H9 (cell line): Measurements from ENCODE around the gene BPIFB4. TPM values are rescaled to one million over a fixed set of nuclear protein-coding genes. Genes with fewer than 3 reads are reported as not detected.

Experiments
- DNase-seq: peaks from one replicate; pipeline ENCODE4 v3.0.0-alpha.2; 2017
- H2AFZ ChIP-seq: one replicate; pipeline ENCODE4 v1.6.1; 2013; ENCODE audit warnings: mild to moderate bottlenecking, low read length, control low read depth, moderate library complexity
- H2AK5ac ChIP-seq: 2 replicates; pipeline ENCODE4 v1.6.1; 2013; ENCODE audit warnings: low read length, control low read depth, mixed read lengths; ENCODE audit not compliant: insufficient read length
- H2BK120ac ChIP-seq: one replicate; pipeline ENCODE4 v1.6.1; 2013; ENCODE audit warnings: low read depth, mild to moderate bottlenecking, low read length, control low read depth, inconsistent platforms; ENCODE audit not compliant: poor library complexity, severe bottlenecking
- H2BK12ac ChIP-seq: 2 replicates; pipeline ENCODE4 v1.6.1; 2013; ENCODE audit warnings: low read length, control low read depth, mixed read lengths, low read depth; ENCODE audit not compliant: insufficient read length
- H2BK15ac ChIP-seq: 2 replicates; pipeline ENCODE4 v1.6.1; 2013; ENCODE audit warnings: low read depth, low read length, control low read depth
- H2BK20ac ChIP-seq: one replicate; pipeline ENCODE4 v1.6.1; 2013; ENCODE audit warnings: low read depth, mild to moderate bottlenecking, low read length, control low read depth, inconsistent platforms; ENCODE audit not compliant: poor library complexity, severe bottlenecking
- H2BK5ac ChIP-seq: 2 replicates; pipeline ENCODE4 v1.6.1; 2013; ENCODE audit warnings: low read length, control low read depth, mixed read lengths; ENCODE audit not compliant: insufficient read length
- H3K14ac ChIP-seq: 2 replicates; pipeline ENCODE4 v1.6.1; 2013; ENCODE audit warnings: low read length, control low read depth; ENCODE audit not compliant: insufficient read depth
- H3K18ac ChIP-seq: 2 replicates; pipeline ENCODE4 v1.6.1; 2013; ENCODE audit warnings: low read depth, mild to moderate bottlenecking, mixed read lengths, low read length, control low read depth; ENCODE audit not compliant: insufficient read length
- H3K23ac ChIP-seq: 2 replicates; pipeline ENCODE4 v1.6.1; 2013; ENCODE audit warnings: low read length, control low read depth, mixed read lengths, low read depth; ENCODE audit not compliant: insufficient read length
- H3K23me2 ChIP-seq: 2 replicates; pipeline ENCODE4 v1.6.1; 2013; ENCODE audit warnings: low read depth, mild to moderate bottlenecking, mixed read lengths, low read length, control low read depth; ENCODE audit not compliant: insufficient read length, poor library complexity, severe bottlenecking
- H3K27ac ChIP-seq: 2 replicates; pipeline ENCODE4 v1.5.1; 2013; ENCODE audit warnings: low read length, control low read depth, mixed read lengths, low read depth; ENCODE audit not compliant: insufficient read length
- H3K27me3 ChIP-seq: 2 replicates; pipeline ENCODE4 v1.6.1; 2013; ENCODE audit warnings: low read length, control low read depth, inconsistent platforms; ENCODE audit not compliant: insufficient read depth
- H3K4ac ChIP-seq: 2 replicates; pipeline ENCODE4 v1.6.1; 2013; ENCODE audit warnings: low read depth, mild to moderate bottlenecking, control low read depth, inconsistent platforms, low read length, moderate library complexity
- H3K4me1 ChIP-seq: 2 replicates; pipeline ENCODE4 v1.6.1; 2013; ENCODE audit warnings: low read length, control low read depth, inconsistent platforms; ENCODE audit not compliant: insufficient read depth
- H3K4me2 ChIP-seq: 2 replicates; pipeline ENCODE4 v1.6.1; 2013; ENCODE audit warnings: low read length, control low read depth, mixed read lengths; ENCODE audit not compliant: insufficient read length, insufficient read depth
- H3K56ac ChIP-seq: 2 replicates; pipeline ENCODE4 v1.6.1; 2013; ENCODE audit warnings: low read depth, mild to moderate bottlenecking, mixed read lengths, low read length, control low read depth; ENCODE audit not compliant: insufficient read length
- H3K79me1 ChIP-seq: 2 replicates; pipeline ENCODE4 v1.6.1; 2013; ENCODE audit warnings: low read depth, mild to moderate bottlenecking, moderate library complexity, low read length, control low read depth, inconsistent platforms; ENCODE audit not compliant: insufficient read depth, poor library complexity, severe bottlenecking
- H3K79me2 ChIP-seq: 2 replicates; pipeline ENCODE4 v1.6.1; 2013; ENCODE audit warnings: low read length, control low read depth, inconsistent platforms; ENCODE audit not compliant: insufficient read depth
- H3K9ac ChIP-seq: 2 replicates; pipeline ENCODE4 v1.6.1; 2013; ENCODE audit warnings: low read length, control low read depth, mixed read lengths; ENCODE audit not compliant: insufficient read length; ENCODE audit errors: extremely low read depth
- H3K9me3 ChIP-seq: one replicate; pipeline ENCODE4 v1.6.1; 2013; ENCODE audit warnings: low read depth, low read length, inconsistent platforms; ENCODE audit not compliant: control insufficient read depth
- H3T11ph ChIP-seq: one replicate; pipeline ENCODE4 v1.6.1; 2013; ENCODE audit warnings: mild to moderate bottlenecking, low read length, control low read depth, inconsistent platforms
- H4K20me1 ChIP-seq: one replicate; pipeline ENCODE4 v1.6.1; 2013; ENCODE audit not compliant: control insufficient read depth, insufficient read length, insufficient read depth
- H4K5ac ChIP-seq: 2 replicates; pipeline ENCODE4 v1.6.1; 2013; ENCODE audit warnings: low read depth, mild to moderate bottlenecking, mixed read lengths, low read length, control low read depth; ENCODE audit not compliant: insufficient read length
- H4K8ac ChIP-seq: replicated peaks from 2 replicates; pipeline ENCODE4 v1.6.1; 2013; ENCODE audit warnings: low read length, control low read depth, mixed read lengths, low read depth; ENCODE audit not compliant: insufficient read length
- H4K91ac ChIP-seq: 2 replicates; pipeline ENCODE4 v1.6.1; 2013; ENCODE audit warnings: low read depth, mild to moderate bottlenecking, moderate library complexity, mixed read lengths, low read length, control low read depth; ENCODE audit not compliant: insufficient read length
- H3K27ac Mint-ChIP-seq, 3 experiments: 2 replicates in 2 of 3; 3 replicates in 1 of 3; pipeline ENCODE4 v1.8.0; 2020 to 2021; ENCODE audit warnings: mixed read lengths in 3 of 3, mild to moderate bottlenecking in 1 of 3, moderate library complexity in 1 of 3
- H3K27me3 Mint-ChIP-seq: 2 replicates; pipeline ENCODE4 v1.8.0; 2021; ENCODE audit warnings: low read depth, mild to moderate bottlenecking, moderate library complexity, mixed read lengths
- H3K36me3 Mint-ChIP-seq, 3 experiments: 2 replicates in 2 of 3; 3 replicates in 1 of 3; pipeline ENCODE4 v1.8.0; 2020 to 2021; ENCODE audit warnings: low read depth in 3 of 3, mixed read lengths in 3 of 3; ENCODE audit not compliant: insufficient read depth in 1 of 3
- H3K4me1 Mint-ChIP-seq, 2 experiments: 2 replicates each; pipeline ENCODE4 v1.8.0; 2020; ENCODE audit warnings: mixed read lengths in 2 of 2
- H3K4me3 Mint-ChIP-seq, 2 experiments: 2 replicates in 1 of 2; 3 replicates in 1 of 2; pipeline ENCODE4 v1.8.0; 2020 to 2021; ENCODE audit warnings: mild to moderate bottlenecking in 2 of 2, mixed read lengths in 2 of 2, moderate library complexity in 1 of 2
- H3K9me3 Mint-ChIP-seq, 2 experiments: 2 replicates in 1 of 2; 3 replicates in 1 of 2; pipeline ENCODE4 v1.8.0; 2020; ENCODE audit warnings: mild to moderate bottlenecking in 2 of 2, mixed read lengths in 2 of 2, moderate library complexity in 1 of 2
- WGBS: extraction: QIAGEN DNeasy Blood & Tissue Kit; methylation state at CpG from one replicate; pipeline ENCODE4 v1.1.7; 2013; ENCODE audit warnings: missing lambda C conversion rate, low lambda C conversion rate, mixed read lengths; ENCODE audit not compliant: insufficient read length; ENCODE audit errors: extremely low coverage; 5-methylcytosine and 5-hydroxymethylcytosine counted together
- total RNA-seq: library from RNA; stranded (reverse); gene quantifications from 2 replicates; pipeline ENCODE4 v1.2.1, GENCODE V29; 2021
- TF ChIP-seq, protein P1 (sequence below): fragments of 200-600 bp; sonication (generic); conservative IDR thresholded peaks from 3 replicates; pipeline ENCODE4 v1.8.0; 2021; ENCODE audit warnings: antibody characterized with exemption, mild to moderate bottlenecking

The BPIFB4 gene
- total RNA-seq, 1 experiment from 2014 or later: not detected

DNA sequence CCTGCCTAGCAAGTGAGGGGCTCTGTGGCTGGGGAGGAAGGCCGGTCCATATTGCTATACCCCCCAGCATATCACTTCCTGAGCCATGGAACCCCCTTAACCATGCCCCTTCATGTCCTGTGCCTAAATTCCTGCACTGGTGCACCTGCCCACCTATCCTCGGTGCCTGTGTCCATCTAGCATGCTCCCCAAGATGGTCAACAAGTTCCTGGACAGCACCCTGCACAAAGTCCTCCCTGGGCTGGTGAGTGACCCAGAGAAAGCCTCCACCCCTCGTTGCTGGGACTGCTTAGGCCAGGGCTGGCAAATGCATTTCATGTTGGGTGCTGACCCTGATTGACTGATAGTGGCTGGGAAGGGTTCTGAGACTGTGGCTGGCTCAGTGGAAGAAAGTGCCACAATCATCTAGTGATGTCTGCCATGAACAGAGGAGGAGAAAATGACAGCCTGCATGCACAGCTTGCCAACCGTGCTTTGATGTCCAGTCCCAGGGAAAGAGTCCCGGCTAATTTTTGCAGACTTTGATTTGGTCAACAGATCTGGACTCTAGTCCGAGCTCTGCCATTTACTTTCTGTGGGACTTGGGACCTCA lies 44.4 kb upstream of the BPIFB4 start:
- Histone ChIP-seq H2BK5ac (no peak overlapping the region), H3K4me1 (no peaks in the 10 kb centered on the region), H3K4ac (no peak overlapping the region), H3T11ph (no peak overlapping the region), H2BK12ac (no peak overlapping the region), H3K9me3 (no peaks in the 10 kb centered on the region), H2AK5ac (no peak overlapping the region), H3K14ac (no peak overlapping the region; the same call in 1 of the 2 replicates), H4K20me1 (no peaks in the 10 kb centered on the region), H3K23ac (no peak overlapping the region), H3K4me2 (no peak overlapping the region), H3K9ac (no peak overlapping the region), H3K23me2 (no peaks in the 10 kb centered on the region), H2BK120ac (no peak overlapping the region), H4K91ac (no peak overlapping the region), H3K27ac (no peak overlapping the region), H4K5ac (no peak overlapping the region), H3K27me3 (no peaks in the 10 kb centered on the region), H3K18ac (no peak overlapping the region), H3K56ac (no peak overlapping the region), H2BK15ac (no peak overlapping the region), H4K8ac (no peak overlapping the region), H3K79me2 (no peaks in the 10 kb centered on the region), H2BK20ac (no peak overlapping the region), H2AFZ (no peak overlapping the region), H3K79me1 (no peaks in the 10 kb centered on the region)
- DNase-seq: no peak
- Mint-ChIP-seq H3K27ac (no peak overlapping the region), H3K27me3 (peaks cover 36% of the 10 kb centered on the region), H3K4me3 (no peak overlapping the region), H3K36me3 (no peaks in the 10 kb centered on the region), H3K4me1 (no peaks in the 10 kb centered on the region), H3K9me3 (peaks cover 2 to 4% of the 10 kb centered on the region in 2 experiments; a peak in 3 of 5 replicates)
- WGBS: no CpG with 5 or more reads among the region's 6 CpGs
- TF ChIP-seq, protein P1, sequence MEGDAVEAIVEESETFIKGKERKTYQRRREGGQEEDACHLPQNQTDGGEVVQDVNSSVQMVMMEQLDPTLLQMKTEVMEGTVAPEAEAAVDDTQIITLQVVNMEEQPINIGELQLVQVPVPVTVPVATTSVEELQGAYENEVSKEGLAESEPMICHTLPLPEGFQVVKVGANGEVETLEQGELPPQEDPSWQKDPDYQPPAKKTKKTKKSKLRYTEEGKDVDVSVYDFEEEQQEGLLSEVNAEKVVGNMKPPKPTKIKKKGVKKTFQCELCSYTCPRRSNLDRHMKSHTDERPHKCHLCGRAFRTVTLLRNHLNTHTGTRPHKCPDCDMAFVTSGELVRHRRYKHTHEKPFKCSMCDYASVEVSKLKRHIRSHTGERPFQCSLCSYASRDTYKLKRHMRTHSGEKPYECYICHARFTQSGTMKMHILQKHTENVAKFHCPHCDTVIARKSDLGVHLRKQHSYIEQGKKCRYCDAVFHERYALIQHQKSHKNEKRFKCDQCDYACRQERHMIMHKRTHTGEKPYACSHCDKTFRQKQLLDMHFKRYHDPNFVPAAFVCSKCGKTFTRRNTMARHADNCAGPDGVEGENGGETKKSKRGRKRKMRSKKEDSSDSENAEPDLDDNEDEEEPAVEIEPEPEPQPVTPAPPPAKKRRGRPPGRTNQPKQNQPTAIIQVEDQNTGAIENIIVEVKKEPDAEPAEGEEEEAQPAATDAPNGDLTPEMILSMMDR: no peak
